Measurements from ENCODE around the gene ADAMTS16.

Gene ADAMTS16

GRCh38 chr5:5320062-5320805 is 180.1 kb downstream of the ADAMTS16 start:
- no peak for FAIRE-seq

DNA sequence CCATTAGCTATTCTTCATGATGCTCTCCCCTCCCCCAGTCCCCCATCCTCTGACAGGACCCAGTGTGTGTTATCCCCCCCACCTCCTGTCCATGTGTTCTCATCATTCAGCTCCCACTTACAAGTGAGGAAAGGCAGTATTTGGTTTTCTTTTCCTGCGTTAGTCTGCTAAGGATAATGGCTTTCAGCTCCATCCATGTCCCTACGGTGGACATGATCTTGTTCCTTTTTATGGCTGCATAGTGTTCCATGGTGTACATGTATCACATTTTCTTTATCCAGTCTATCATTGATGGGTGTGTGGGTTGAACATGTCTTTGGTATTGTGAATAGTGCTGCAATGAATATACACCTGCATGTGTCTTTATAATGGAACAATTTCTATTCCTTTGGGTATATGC is 181.0 kb downstream of the ADAMTS16 start:
- FAIRE-seq = no peak

DNA sequence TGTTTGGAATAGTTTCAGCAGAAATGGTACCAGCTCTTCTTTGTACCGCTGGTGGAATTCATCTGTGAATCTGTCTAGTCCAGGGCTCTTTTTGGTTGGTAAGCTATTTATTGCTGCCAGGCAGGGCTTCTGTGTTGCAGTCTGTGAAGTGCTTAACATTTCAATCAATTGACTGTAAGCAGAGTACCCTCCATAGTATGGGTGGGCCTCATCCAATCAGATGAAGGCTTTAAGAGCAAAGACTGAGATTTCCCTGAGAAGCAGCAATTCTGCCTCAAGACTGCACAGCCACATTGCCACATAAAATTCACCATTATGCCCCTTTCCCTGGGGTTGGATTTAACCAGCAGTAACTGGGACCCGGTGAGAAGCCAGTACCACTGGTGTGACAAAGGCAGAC is 183.4 kb downstream of the ADAMTS16 start:
- FAIRE-seq = no peak

DNA sequence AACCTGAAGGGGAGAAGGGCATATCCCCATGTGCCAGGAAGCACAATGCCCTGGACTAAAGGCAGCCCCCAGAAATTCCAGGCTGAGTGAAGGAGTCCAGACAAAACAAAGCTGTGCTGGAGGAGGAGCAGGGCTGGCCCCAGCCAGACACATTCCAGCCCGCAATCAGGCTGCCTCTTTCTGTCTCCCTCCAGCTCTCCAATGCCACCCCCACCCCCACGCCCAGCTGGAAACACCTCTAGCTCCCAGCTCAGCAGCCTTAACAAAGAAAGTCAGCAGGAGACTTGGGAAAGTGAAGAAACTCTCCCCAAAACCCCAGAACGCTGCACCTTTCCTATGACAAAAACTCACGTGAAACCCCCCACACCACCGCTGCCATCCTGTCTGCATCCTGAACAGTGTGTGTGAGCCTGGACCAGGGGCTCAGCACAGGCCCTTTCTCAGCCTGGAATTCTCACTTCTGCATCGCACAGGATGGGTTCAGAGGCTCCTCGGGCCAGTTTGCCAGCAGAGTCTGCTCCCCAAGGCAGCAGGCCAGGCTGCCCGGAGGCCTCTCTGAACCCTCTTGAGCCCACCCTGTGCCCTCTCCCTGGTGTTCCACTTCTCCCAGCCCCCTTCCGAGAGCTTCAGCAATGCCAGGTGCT is 186.1 kb downstream of the ADAMTS16 start:
- FAIRE-seq = no peak

- no peak for FAIRE-seq
These were observed 187.0 kb downstream of the ADAMTS16 start for GRCh38 chr5:5327126-5327525.

- FAIRE-seq = no peak
These were observed 190.8 kb downstream of the ADAMTS16 start for GRCh38 chr5:5330728-5331452.

DNA sequence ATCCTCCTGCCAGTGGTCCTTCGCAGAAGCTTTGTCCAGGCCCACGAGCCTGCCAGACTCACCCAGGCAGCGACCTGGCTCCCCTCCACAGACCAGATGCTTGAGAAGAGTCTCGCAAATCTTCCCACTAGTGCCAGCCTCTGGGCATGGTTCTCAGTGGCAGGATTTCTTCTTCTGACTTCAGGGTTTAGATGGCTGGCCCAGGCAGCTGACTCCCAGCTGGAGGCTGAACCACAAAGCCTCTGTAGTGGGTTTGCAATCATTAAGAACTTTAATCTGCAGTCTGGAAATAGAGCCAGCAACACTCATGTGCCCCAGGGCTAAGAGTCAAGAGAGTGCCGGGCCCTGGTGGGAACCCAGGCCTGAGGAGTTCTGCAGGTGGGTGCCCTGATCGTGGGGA is 191.7 kb downstream of the ADAMTS16 start:
- FAIRE-seq = no peak

DNA sequence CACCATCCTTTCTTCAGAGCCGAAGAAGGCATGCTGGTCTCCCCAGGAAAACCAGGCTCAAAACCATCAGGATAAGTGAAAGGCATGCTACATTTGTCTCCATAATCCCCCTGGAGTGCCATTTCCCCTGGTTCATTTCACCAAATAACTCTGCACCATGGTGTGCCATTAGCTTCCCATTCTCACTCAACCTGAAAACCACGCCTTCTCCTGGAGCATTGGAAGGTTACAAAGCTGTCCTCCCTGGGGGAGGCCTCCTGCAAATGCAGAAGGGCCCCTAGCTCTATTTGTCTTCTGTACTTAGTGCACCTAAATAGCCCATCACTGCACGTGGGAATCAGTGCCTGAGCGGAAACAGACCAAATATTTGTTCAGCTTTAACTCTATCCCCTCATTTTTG is 192.2 kb downstream of the ADAMTS16 start:
- no peak for FAIRE-seq

DNA sequence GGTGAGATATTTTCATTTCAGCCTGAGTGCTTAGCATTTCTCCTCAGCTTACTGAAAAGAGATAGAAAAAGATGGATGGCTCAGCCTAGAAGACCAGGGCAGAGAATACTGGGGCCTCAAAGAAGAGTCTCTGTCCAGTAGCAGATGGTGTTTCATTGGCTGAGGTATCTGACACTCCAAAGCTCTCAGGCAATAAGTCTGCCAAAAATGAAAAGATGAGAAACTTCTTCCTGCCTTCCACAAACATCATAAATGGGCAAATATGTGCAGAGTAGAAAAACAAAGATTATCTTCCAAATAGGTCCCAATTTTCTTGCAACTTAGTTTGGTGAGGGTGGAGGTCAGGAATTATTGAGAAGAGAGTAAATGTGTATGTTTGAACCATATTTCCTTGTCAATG is 195.0 kb downstream of the ADAMTS16 start:
- FAIRE-seq = no peak

DNA sequence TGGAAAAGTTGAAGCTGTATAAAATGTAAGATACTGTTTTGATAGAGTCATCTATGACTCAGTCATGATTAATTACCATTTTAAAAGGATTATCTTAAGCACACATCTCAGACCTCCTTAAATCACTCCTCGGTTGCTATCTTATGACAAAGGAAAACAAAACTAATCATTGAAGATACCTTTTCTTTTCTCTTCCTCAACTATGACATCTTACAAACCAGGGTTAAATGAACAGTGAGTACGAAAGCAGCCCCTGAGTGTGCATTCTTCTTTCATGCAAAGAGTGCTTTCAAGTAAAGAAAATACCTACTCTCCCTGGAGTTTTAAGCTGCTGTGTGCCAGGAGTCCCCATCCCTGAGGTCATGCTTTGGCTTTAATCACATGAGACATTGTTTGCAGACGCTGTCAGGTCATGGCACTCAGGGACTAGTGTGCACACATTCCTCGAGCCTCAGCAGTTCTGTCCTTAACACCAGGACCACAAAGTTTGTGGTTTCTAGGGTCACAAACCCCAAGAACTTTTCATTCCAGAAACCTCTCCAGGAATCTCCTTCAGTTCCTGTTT is 195.7 kb downstream of the ADAMTS16 start:
- FAIRE-seq = no peak

DNA sequence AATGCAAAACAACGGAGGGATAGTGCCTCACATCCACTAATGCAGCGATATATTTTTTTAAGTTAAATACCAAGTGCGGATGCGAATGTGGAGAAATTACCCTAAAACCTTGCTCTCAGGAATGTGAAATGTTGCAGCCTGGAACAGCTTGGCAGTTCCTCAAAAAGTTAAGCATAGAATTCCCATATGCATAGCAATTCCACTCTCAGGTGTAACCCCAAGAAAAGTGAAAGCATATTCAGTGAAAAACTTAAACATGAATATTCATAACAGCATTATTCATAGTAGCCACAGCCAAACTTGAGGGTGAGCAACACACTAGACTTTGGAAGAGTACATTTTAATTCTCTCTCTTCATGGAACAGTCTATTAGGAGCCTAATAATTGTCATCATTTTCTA is 199.1 kb downstream of the ADAMTS16 start:
- no peak for FAIRE-seq

DNA sequence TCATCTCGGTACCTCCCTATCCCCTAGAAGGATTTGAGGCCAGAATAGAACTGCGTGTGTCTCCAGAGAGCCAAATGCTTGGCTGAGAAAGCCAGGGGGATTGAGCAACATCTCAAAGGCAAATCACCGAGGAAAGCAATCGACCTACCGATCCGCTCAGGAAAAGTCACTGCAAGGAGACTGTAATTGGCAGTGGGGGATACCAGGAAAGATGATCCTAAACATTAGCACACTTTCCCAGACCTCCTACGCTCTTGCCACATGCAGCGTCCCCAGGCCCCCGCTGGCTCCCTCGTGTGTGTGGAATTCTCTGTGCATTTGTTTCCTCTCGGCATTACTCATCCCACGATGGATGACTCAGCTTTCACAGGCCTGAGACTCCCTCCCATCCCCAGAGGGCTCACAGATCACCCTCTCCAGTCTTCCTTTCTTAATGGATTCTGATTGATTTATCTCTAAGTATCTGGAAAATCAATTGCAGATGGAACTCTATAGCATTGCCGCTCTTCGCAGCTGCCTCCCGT is 200.1 kb downstream of the ADAMTS16 start:
- no peak for FAIRE-seq

DNA sequence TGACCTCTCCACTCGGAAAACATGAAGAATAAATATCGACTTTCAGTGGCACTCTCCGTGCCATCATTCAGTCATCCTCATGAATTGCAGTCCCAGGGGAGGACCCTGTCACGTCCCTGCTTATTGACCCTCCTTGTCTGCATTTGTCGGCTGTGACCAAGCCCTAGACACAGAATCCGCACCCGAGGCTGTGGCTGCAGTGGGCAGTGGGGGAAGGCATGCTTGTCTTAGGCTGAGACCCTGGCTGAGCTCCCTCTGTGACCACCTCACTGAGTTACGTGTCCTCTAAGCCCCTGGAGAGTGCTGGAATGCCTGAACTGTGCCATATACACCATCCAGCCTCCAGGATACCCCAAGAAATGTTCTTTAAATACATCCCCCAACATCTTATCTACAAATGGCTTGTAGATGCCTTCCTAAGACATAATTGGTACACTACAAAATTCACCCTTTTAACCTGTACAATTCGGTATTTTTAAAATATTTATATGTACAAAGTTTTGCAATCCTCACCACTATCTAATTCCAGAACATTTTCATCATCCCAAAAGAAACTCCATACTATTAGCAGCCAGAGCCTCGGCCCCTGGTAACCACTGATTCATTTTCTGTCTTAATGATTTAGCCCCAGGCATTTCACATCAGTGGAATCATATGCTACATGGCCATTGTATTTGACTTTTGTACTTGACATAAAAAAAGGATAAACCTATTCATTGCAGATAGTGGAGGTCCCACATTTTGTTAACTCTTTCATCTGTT is 201.6 kb downstream of the ADAMTS16 start:
- no peak for FAIRE-seq

DNA sequence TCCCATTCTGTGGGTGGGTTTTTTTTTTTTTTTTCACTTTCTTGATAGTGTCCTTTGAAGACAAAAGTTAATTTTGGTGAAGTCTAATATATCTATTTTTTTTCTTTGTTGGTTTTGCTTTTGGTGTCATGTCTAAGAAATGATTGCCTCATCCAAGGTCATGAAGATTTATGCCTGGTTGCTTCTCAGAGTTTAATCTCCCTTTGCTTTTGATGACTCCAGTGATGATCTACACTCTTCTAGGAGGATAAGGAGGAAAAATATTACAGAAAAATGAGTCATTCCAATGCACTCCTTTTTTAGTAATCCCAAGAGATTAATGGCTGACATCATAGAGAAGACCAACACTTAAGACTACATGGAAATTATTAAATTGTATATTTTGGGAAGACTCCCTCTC is 202.7 kb downstream of the ADAMTS16 start:
- no peak for FAIRE-seq

- no peak for FAIRE-seq
These were observed 203.4 kb downstream of the ADAMTS16 start for GRCh38 chr5:5343568-5343967.

DNA sequence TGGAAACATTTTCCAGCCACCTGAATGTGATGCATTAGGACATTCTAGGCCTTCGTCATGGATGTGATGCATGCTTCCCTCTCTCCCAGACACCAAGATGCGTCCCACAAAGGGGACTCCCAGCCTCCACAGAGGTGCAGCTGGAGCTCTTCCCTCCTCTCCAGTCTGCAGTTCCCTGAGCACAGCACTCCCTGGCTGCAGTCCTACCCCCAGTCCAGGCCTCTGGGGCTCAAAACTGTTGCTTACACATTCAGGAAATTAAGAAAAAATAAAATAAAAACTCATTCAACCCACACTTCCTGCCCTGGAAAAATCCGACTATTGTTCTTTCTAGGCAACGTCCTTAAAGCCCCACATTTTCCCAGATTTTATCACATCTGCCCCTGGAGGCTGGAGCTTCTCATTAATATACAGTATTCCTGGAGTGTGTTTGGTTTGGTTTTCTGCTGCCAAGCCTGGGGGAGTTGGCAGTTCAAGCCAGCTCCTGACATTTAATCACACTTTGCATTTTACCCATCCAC is 204.0 kb downstream of the ADAMTS16 start:
- no peak for FAIRE-seq

GRCh38 chr5:5344606-5345005 is 204.5 kb downstream of the ADAMTS16 start:
- no peak for FAIRE-seq

DNA sequence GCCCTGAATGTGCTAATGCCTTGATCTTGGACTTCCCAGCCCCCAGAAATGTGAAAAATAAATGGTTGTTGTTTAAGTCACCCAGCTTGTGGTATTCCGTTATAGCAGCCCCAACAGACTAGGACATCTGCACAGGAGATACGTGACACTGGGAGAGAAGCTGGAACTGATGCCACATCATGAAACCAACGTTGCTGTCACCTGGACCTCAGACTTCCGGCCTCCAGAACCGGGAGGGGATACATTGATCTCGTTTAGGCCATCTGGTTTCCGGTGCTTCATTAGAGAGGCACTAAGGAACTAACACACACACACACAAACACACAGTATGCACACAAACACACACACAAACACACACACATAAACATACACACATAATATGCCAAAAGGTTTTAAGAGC is 207.3 kb downstream of the ADAMTS16 start:
- FAIRE-seq = no peak

DNA sequence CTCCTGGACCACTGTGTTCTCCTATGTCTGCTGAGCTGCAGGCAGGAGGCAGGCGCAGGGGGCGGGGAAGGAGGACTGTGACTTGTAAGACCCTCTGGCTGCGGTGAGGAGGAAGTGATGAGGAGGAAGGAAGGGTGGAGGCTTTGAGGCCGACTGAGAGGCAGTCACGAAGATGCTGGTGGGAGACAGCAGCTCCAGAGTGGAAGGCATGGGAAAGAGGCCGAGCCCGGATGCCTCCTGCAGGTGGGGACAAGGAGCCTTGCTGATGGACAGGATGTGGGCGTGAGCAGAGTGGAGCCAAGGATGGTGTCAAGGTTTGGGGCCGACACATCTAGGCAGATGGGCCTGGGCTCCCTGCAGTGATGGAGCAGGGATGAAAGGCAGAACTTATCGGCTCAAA is 208.0 kb downstream of the ADAMTS16 start:
- FAIRE-seq = no peak

DNA sequence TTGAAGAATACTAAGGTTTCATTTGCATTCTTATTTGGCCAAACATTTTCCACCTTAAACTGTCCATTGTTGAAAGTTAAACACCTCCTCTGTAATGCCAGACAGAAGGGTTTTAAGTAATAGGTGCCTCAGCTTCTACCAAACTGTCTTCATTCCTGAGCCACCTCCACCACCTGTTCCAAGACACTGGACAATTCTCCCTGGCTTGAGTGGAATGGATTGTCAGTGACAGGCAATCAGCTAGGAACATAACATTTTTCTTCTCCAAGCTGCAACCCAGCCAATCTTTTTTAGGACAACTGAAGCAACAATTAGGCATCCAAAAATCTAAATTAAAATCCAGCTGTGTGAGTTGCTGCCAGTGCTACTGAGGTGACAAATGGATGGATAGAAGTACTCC is 208.4 kb downstream of the ADAMTS16 start:
- no peak for FAIRE-seq

GRCh38 chr5:5350101-5350500 is 210.0 kb downstream of the ADAMTS16 start:
- FAIRE-seq = no peak

DNA sequence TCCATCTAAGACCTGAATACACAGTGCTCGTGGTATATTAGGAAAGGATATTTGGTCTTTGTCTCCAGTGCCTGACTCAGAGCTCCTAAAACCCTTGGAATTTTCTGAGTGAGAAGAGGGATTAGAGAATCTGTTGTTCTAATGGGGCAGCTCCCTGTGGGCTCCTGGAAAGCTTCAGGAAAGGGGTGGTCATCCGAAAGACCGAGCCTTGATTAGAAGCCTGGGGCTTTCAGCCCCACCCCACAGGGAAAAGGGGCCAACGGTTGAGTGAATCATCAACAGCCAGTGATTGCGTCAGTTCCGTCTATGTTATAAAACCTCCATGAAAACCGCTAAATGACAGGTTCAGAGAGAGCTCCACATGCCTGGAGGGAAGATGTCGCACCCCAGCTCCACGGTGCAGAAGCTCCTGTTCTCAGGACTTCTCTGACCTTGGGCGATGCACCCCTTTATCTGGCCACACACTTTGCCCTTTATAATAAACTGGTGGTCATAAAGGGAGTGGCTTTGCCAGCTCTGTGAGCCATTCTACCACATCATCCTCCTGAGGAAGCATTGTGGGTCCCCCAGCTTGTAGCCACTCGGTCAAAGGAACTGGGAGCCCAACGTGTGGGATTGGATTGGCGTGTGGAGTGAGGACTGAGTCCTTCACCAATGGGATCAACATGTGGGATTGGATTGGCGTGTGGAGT is 211.3 kb downstream of the ADAMTS16 start:
- FAIRE-seq = no peak
